Measurements from ENCODE around the gene SULT1E1. TPM values are rescaled to one million over a fixed set of nuclear protein-coding genes. Genes with fewer than 3 reads are reported as not detected.

SULT1E1 gene
- total and polyA plus RNA-seq, 2 experiments from 2014 or later = not detected

DNA sequence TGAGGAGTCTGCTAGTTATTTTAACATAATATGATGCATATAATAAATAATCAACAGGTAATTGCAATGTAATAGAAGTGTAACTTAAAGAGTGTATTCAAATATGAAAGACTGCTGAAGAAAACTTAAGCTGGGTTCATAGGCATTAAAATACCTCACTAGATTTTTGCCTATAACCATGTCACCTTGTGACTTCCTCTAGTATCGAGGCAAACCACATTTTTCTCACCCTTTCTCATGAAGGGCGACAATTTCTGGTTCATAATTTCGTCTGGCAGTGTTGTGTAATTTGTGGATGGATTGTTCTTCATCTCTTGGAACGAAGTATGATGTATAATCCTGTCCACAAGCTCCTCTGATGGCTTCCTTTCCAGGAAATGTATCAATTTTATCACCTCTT is 16.0 kb downstream of the SULT1E1 start (continued):
- no peak for TF ChIP-seq ZNF331 (CRISPR knock-in tag; IDR thresholded peaks at IDR 0.05; ENCODE audit: low read depth)
- TF ChIP-seq, protein P1, sequence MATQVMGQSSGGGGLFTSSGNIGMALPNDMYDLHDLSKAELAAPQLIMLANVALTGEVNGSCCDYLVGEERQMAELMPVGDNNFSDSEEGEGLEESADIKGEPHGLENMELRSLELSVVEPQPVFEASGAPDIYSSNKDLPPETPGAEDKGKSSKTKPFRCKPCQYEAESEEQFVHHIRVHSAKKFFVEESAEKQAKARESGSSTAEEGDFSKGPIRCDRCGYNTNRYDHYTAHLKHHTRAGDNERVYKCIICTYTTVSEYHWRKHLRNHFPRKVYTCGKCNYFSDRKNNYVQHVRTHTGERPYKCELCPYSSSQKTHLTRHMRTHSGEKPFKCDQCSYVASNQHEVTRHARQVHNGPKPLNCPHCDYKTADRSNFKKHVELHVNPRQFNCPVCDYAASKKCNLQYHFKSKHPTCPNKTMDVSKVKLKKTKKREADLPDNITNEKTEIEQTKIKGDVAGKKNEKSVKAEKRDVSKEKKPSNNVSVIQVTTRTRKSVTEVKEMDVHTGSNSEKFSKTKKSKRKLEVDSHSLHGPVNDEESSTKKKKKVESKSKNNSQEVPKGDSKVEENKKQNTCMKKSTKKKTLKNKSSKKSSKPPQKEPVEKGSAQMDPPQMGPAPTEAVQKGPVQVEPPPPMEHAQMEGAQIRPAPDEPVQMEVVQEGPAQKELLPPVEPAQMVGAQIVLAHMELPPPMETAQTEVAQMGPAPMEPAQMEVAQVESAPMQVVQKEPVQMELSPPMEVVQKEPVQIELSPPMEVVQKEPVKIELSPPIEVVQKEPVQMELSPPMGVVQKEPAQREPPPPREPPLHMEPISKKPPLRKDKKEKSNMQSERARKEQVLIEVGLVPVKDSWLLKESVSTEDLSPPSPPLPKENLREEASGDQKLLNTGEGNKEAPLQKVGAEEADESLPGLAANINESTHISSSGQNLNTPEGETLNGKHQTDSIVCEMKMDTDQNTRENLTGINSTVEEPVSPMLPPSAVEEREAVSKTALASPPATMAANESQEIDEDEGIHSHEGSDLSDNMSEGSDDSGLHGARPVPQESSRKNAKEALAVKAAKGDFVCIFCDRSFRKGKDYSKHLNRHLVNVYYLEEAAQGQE (IDR thresholded peaks at IDR 0.05; ENCODE audit: unreplicated experiment) = no peak

- H3K4me3 ChIP-seq = no peak overlapping the region
These were observed 16.6 kb downstream of the SULT1E1 start for GRCh38 chr4:69843301-69843700.

GRCh38 chr4:69838977-69839376 is 21.0 kb downstream of the SULT1E1 start:
- Histone ChIP-seq H3K36me3 (ENCODE audit: insufficient read depth) (no peaks in the 10 kb centered on the region), H3K4me2 (no peak overlapping the region), H4K20me1 (replicated peaks; ENCODE audit: insufficient read depth) (no peaks in the 10 kb centered on the region), H2AFZ (no peak overlapping the region), H3K27me3 (ENCODE audit: insufficient read depth) (no peaks in the 10 kb centered on the region), H3K79me2 (replicated peaks; ENCODE audit: insufficient read depth) (no peaks in the 10 kb centered on the region), H3K4me1 (ENCODE audit: insufficient read depth) (no peaks in the 10 kb centered on the region), H3K4me3 (no peak overlapping the region), H3F3A (replicated peaks; ENCODE audit: low read depth) (no peaks in the 10 kb centered on the region), H3K27ac (ENCODE audit: low read depth) (no peak overlapping the region), H3K9me2 (ENCODE audit: insufficient read depth) (no peaks in the 10 kb centered on the region)
- Mint-ChIP-seq H3K4me1 (no peaks in the 10 kb centered on the region), H3K9me3 (no peaks in the 10 kb centered on the region), H3K27ac (no peak overlapping the region), H3K27me3 (ENCODE audit: insufficient read depth, low read depth, poor library complexity) (peaks cover 2% of the 10 kb centered on the region), H3K4me3 (no peak overlapping the region), H3K36me3 (ENCODE audit: low read depth) (no peaks in the 10 kb centered on the region)
- no peak for DNase-seq (ENCODE audit: low spot score)
- ATAC-seq = no peak
- TF ChIP-seq NANOG (IDR thresholded peaks at IDR 0.05; ENCODE audit: borderline replicate concordance) (no peak), JUNB (IDR thresholded peaks at IDR 0.05; ENCODE audit: unreplicated experiment) (no peak), ETS1 (IDR thresholded peaks at IDR 0.05) (no peak)

More at GRCh38 chr4:69843301-69843700, 16.6 kb downstream of the SULT1E1 start:
- no peak overlapping the region for H3K27ac Mint-ChIP-seq
- Histone ChIP-seq H2AFZ (no peak overlapping the region), H3K4me1 (ENCODE audit: insufficient read depth) (no peaks in the 10 kb centered on the region), H4K20me1 (replicated peaks; ENCODE audit: insufficient read depth) (no peaks in the 10 kb centered on the region), H3K27me3 (ENCODE audit: insufficient read depth) (no peaks in the 10 kb centered on the region), H3F3A (replicated peaks; ENCODE audit: low read depth) (no peaks in the 10 kb centered on the region), H3K79me2 (replicated peaks; ENCODE audit: insufficient read depth) (no peaks in the 10 kb centered on the region), H3K36me3 (ENCODE audit: insufficient read depth) (no peaks in the 10 kb centered on the region), H3K9me2 (ENCODE audit: insufficient read depth) (no peaks in the 10 kb centered on the region), H3K27ac (ENCODE audit: low read depth) (no peak overlapping the region), H3K4me2 (no peak overlapping the region)
- ATAC-seq (no peak), DNase-seq (ENCODE audit: low spot score) (no peak)
- TF ChIP-seq, protein P2, sequence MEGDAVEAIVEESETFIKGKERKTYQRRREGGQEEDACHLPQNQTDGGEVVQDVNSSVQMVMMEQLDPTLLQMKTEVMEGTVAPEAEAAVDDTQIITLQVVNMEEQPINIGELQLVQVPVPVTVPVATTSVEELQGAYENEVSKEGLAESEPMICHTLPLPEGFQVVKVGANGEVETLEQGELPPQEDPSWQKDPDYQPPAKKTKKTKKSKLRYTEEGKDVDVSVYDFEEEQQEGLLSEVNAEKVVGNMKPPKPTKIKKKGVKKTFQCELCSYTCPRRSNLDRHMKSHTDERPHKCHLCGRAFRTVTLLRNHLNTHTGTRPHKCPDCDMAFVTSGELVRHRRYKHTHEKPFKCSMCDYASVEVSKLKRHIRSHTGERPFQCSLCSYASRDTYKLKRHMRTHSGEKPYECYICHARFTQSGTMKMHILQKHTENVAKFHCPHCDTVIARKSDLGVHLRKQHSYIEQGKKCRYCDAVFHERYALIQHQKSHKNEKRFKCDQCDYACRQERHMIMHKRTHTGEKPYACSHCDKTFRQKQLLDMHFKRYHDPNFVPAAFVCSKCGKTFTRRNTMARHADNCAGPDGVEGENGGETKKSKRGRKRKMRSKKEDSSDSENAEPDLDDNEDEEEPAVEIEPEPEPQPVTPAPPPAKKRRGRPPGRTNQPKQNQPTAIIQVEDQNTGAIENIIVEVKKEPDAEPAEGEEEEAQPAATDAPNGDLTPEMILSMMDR (conservative IDR thresholded peaks at IDR 0.05; ENCODE audit: low read depth in 2 of 2) = no peak
- no peak for TF ChIP-seq EZH2phosphoT487 (IDR thresholded peaks at IDR 0.05; ENCODE audit: unreplicated experiment)
- TF ChIP-seq STAT1 (IDR thresholded peaks at IDR 0.05; ENCODE audit: unreplicated experiment) = no peak
- no peak for TF ChIP-seq NANOG (IDR thresholded peaks at IDR 0.05; ENCODE audit: borderline replicate concordance)
- H3K9me3 Mint-ChIP-seq = no peaks in the 10 kb centered on the region
- no peak overlapping the region for H3K4me3 Mint-ChIP-seq
- no peaks in the 10 kb centered on the region for H3K4me1 Mint-ChIP-seq
- H3K36me3 Mint-ChIP-seq (ENCODE audit: low read depth) = no peaks in the 10 kb centered on the region
- H3K27me3 Mint-ChIP-seq (ENCODE audit: insufficient read depth, low read depth, poor library complexity) = peaks cover 3% of the 10 kb centered on the region

Data from GM23338 (cell line).